K562 (cell line): Measurements from ENCODE around the gene SCP2. TPM values are rescaled to one million over a fixed set of nuclear protein-coding genes. Genes with fewer than 3 reads are reported as not detected.

Experiments used
- ATF6 ChIP-seq: sonication (generic); formaldehyde crosslinking; IDR thresholded peaks from 2 replicates; pipeline ENCODE4 v1.4.0; 2020; ENCODE audit warnings: mild to moderate bottlenecking, missing genetic modification reagents
- CBX3 ChIP-seq, 2 experiments: IDR thresholded peaks; 1 replicate in 1 of 2; 2 replicates in 1 of 2; pipeline ENCODE4 v1.6.1; 2012; ENCODE audit warnings: inconsistent platforms in 2 of 2, low read length in 2 of 2, borderline replicate concordance in 1 of 2, control low read depth in 1 of 2
- CC2D1A ChIP-seq: fragments of 450-650 bp; IDR thresholded peaks from 2 replicates; pipeline ENCODE4 v1.6.1; 2017; ENCODE audit warnings: mild to moderate bottlenecking
- CCNT2 ChIP-seq: IDR thresholded peaks from 2 replicates; pipeline ENCODE4 v1.6.1; 2011; ENCODE audit warnings: borderline replicate concordance, low read depth, mild to moderate bottlenecking, moderate library complexity, mixed read lengths, low read length; ENCODE audit not compliant: insufficient read length; ENCODE audit errors: extremely low read depth
- CEBPG ChIP-seq, 3 experiments: fragments of 200-800 bp in 1 of 3; sonication (Bioruptor generic) in 1 of 3; sonication (generic) in 1 of 3; formaldehyde crosslinking in 1 of 3; IDR thresholded peaks in 2 of 3; conservative IDR thresholded peaks in 1 of 3; 2 replicates each; pipeline versions ENCODE4 v1.6.1 to v1.8.0; 2016 to 2022; ENCODE audit warnings: missing compliant biosample characterization in 2 of 3, missing genetic modification characterization in 2 of 3, mild to moderate bottlenecking in 1 of 3, missing genetic modification reagents in 1 of 3
- CSDE1 ChIP-seq, 2 experiments: fragments of 450-650 bp; IDR thresholded peaks; 2 replicates each; pipeline ENCODE4 v1.6.1; 2016; ENCODE audit warnings: mild to moderate bottlenecking in 1 of 2
- E2F6 ChIP-seq, 2 experiments: IDR thresholded peaks; 2 replicates each; pipeline ENCODE4 v1.6.1; 2011; ENCODE audit warnings: borderline replicate concordance in 1 of 2, control low read depth in 1 of 2, low read depth in 1 of 2, low read length in 1 of 2, mild to moderate bottlenecking in 1 of 2, mixed read lengths in 1 of 2, moderate library complexity in 1 of 2; ENCODE audit not compliant: insufficient read depth in 1 of 2, insufficient read length in 1 of 2, poor library complexity in 1 of 2, severe bottlenecking in 1 of 2; ENCODE audit errors: extremely low read depth in 1 of 2
- HMBOX1 ChIP-seq: sonication (generic); IDR thresholded peaks from 2 replicates; pipeline ENCODE4 v1.6.1; 2016
- L3MBTL2 ChIP-seq: fragments of 450-650 bp; IDR thresholded peaks from 2 replicates; pipeline ENCODE4 v1.6.1; 2016; ENCODE audit warnings: mild to moderate bottlenecking, moderate library complexity
- MNT ChIP-seq, 2 experiments: fragments of 450-650 bp; conservative IDR thresholded peaks; 2 replicates each; pipeline ENCODE4 v1.6.1; 2017; ENCODE audit warnings: mild to moderate bottlenecking in 2 of 2, moderate library complexity in 2 of 2
- NCOR1 ChIP-seq: fragments of 450-650 bp; IDR thresholded peaks from 2 replicates; pipeline ENCODE4 v1.6.1; 2016; ENCODE audit warnings: mild to moderate bottlenecking, moderate library complexity
- POLR2G ChIP-seq: fragments of 200-400 bp; formaldehyde crosslinking; IDR thresholded peaks from 2 replicates; pipeline ENCODE4 v1.6.1; 2017; ENCODE audit warnings: low read depth, mild to moderate bottlenecking, antibody characterized with exemption, low read length, moderate library complexity
- TCFL5 ChIP-seq: fragments of 250-450 bp; sonication (Bioruptor Pico); conservative IDR thresholded peaks from 2 replicates; pipeline ENCODE4 v1.6.1; 2021; ENCODE audit warnings: mild to moderate bottlenecking, moderate library complexity, matching md5 sums
- U2AF2 ChIP-seq: fragments of 200-400 bp; formaldehyde crosslinking; optimal IDR thresholded peaks from 2 replicates; pipeline ENCODE3; 2017; ENCODE audit warnings: low read depth, mild to moderate bottlenecking, low read length
- ZFPM2 ChIP-seq: fragments of 250-450 bp; sonication (Bioruptor Pico); IDR thresholded peaks from 2 replicates; pipeline ENCODE4 v1.5.1; 2022; ENCODE audit warnings: mild to moderate bottlenecking
- ZHX1 ChIP-seq: fragments of 150-350 bp; conservative IDR thresholded peaks from 2 replicates; pipeline ENCODE4 v1.6.1; 2014; ENCODE audit warnings: low read length
- ZNF778 ChIP-seq: fragments of 450-650 bp; formaldehyde crosslinking; IDR thresholded peaks from 2 replicates; pipeline ENCODE4 v1.4.0; 2020; ENCODE audit warnings: mild to moderate bottlenecking, moderate library complexity
- polyA plus RNA-seq, 8 experiments: library from polyadenylated mRNA; depleted of rRNA in 4 of 8; stranded (reverse) in 5 of 8; unstranded in 3 of 8; fragments of >200 nt; fragmentation: Nextera tagmentation in 2 of 8; fragmentation: Illumina TruSeq in 1 of 8; extraction: Ambion mirVana in 2 of 8; extraction: Trizol in 1 of 8; gene quantifications; 2 replicates each; pipeline versions ENCODE4 v1.2.1 to v1.2.3, GENCODE V29; 2011 to 2014; ENCODE audit warnings: inconsistent platforms in 1 of 8, missing spikeins in 1 of 8
- total RNA-seq, 7 experiments: library from RNA; depleted of rRNA in 6 of 7; stranded (reverse); fragments of >200 nt in 6 of 7; fragmentation: Illumina TruSeq in 2 of 7; extraction: Trizol in 2 of 7; gene quantifications; 2 replicates each; pipeline versions ENCODE4 v1.2.1 to v1.2.3, GENCODE V29; 2011 to 2021; ENCODE audit warnings: low replicate concordance in 1 of 7

SCP2 gene
- total and polyA plus RNA-seq, 9 of the 15 experiments (the other 6 are each of a cell fraction or from before 2014, with no cell fraction given): 63.8 to 258 (median 106) TPM

GRCh38 chr1:52907068-52907811 lies 19.8 kb upstream of the SCP2 start (continued):
- TF ChIP-seq ATF6 (CRISPR knock-in tag): no peak
- no peak for TF ChIP-seq U2AF2
- TF ChIP-seq CEBPG (CRISPR knock-in tag; IDR thresholded peaks at IDR 0.05): no peak
- no peak for TF ChIP-seq CEBPG (tag; conservative IDR thresholded peaks at IDR 0.05 in 1 of 2, IDR thresholded peaks at IDR 0.05 in 1 of 2)
- TF ChIP-seq L3MBTL2: no peak
- TF ChIP-seq MNT (conservative IDR thresholded peaks at IDR 0.05): no peak
- peak in 1 of 2 experiments; percentile 63; a peak in 1 of 3 replicates for TF ChIP-seq CBX3 (IDR thresholded peaks at IDR 0.05; ENCODE audit: borderline replicate concordance in 1 of 2, low read length in 2 of 2)
- no peak for TF ChIP-seq HMBOX1
- TF ChIP-seq ZNF778 (CRISPR knock-in tag): no peak
- no peak for TF ChIP-seq CSDE1 (IDR thresholded peaks at IDR 0.05)
- no peak for TF ChIP-seq CC2D1A
- no peak for TF ChIP-seq CCNT2
- TF ChIP-seq TCFL5 (CRISPR knock-in tag): no peak
- TF ChIP-seq E2F6 (IDR thresholded peaks at IDR 0.05; ENCODE audit: borderline replicate concordance in 1 of 2, extremely low read depth in 1 of 2, insufficient read depth in 1 of 2, insufficient read length in 1 of 2, low read depth in 1 of 2, low read length in 1 of 2, poor library complexity in 1 of 2, severe bottlenecking in 1 of 2): no peak
- TF ChIP-seq ZFPM2: no peak
- TF ChIP-seq NCOR1: 0 out of 2 replicates have a peak, but pooled peaks have one; percentile 11
- no peak for TF ChIP-seq POLR2G
- no peak for TF ChIP-seq ZHX1
